Right lobe of liver (tissue), 4 donors: Measurements from ENCODE around the gene SEMA4A.
A peak's percentile ranks its signal among the peaks of the same experiment; 100 is the strongest.

Source experiments
- POLR2A ChIP-seq: fragments of 450-650 bp; IDR thresholded peaks from one replicate; pipeline ENCODE4 v1.6.1; 2017; ENCODE audit warnings: antibody characterized with exemption, mild to moderate bottlenecking
- TF ChIP-seq, protein P1 (sequence below), 4 donors: fragments of 200-600 bp in 3 of 4; fragments of 450-650 bp in 1 of 4; IDR thresholded peaks; one replicate each; pipeline versions ENCODE4 v1.5.1 to v1.8.0; 2016 to 2022; ENCODE audit warnings: antibody characterized with exemption in 4 of 4, mild to moderate bottlenecking in 2 of 4
- donor health status: DM: no; HTN: no; CAD: no.
- donor health status: DM: no; HTN: no; CAD: no.
- donor health status: DM: no; HTN: yes; CAD: no.

DNA sequence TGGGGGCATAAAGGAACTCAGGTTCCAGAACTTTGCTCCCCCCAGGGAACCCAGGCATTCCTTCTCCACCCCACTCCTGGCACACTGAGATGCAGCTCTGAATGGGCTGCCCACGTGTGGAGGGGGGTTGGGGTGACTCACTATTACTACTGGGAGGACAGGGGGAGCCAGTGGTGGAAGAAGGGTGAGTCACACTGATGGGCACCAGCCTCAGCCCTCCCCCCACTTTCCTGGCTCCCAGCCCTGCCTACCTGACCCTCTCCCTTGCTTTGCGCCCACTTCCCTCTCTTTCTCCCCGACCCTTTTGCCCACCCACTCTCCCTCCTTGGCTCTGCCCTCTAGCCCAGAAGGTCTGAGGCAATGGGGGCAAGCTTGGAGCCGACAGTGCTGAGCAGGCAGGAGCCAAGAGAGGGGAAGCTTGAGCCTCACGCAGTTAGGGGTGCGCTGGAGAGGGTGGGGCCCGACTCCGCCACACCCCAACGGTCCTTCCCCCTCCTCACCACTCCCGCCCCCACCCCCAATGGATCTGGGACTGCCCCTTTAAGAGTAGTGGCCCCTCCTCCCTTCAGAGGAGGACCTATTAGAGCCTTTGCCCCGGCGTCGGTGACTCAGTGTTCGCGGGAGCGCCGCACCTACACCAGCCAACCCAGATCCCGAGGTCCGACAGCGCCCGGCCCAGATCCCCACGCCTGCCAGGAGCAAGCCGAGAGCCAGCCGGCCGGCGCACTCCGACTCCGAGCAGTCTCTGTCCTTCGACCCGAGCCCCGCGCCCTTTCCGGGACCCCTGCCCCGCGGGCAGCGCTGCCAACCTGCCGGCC lies 39.1 kb upstream of the SEMA4A start, which contains the start of gene LMNA:
- TF ChIP-seq, protein P1, sequence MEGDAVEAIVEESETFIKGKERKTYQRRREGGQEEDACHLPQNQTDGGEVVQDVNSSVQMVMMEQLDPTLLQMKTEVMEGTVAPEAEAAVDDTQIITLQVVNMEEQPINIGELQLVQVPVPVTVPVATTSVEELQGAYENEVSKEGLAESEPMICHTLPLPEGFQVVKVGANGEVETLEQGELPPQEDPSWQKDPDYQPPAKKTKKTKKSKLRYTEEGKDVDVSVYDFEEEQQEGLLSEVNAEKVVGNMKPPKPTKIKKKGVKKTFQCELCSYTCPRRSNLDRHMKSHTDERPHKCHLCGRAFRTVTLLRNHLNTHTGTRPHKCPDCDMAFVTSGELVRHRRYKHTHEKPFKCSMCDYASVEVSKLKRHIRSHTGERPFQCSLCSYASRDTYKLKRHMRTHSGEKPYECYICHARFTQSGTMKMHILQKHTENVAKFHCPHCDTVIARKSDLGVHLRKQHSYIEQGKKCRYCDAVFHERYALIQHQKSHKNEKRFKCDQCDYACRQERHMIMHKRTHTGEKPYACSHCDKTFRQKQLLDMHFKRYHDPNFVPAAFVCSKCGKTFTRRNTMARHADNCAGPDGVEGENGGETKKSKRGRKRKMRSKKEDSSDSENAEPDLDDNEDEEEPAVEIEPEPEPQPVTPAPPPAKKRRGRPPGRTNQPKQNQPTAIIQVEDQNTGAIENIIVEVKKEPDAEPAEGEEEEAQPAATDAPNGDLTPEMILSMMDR (IDR thresholded peaks at IDR 0.05), result no peak
- TF ChIP-seq POLR2A, result peak; percentile 96
